Left hindlimb (tissue), 1 donor: ENCODE data around the gene KCNK4.

Experiments used
- DNase-seq: peaks from one replicate; pipeline ENCODE4 v3.0.0-alpha.2; 2018

Gene KCNK4

DNA sequence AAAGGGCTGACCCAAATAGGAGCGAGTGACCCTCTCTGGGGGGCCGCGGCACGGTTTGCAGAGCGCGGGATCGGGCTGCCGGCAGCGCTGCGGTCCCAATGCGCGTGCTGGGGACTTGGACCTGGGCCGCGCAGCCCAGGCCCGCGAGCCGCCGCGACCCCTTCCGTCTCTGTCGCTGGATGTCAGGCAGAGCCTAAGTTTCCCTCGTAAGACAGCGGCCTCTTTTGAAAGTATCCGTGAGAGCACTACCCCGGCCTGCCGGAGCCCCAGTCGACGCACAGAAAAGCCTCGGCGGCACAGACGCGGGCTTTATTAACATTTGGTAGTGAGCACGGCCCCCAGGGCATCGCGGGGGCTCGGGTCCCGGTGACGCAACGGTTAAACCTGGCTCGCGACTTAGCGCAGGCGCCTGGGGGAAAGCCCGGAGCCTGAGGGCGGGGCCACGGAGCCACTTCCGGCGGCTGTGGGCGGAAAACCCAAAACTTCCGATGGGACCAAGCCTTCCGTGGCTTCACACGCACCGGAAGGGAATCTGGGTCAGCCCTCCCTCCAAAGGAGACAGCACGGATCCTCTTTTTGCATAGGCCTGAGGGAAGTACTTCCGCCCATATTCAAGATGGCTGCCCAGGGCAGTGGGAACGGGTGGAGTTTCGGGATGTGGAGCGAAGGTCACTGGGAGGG is 21.4 kb upstream of the KCNK4 start:
- DNase-seq: peak; percentile 99

DNA sequence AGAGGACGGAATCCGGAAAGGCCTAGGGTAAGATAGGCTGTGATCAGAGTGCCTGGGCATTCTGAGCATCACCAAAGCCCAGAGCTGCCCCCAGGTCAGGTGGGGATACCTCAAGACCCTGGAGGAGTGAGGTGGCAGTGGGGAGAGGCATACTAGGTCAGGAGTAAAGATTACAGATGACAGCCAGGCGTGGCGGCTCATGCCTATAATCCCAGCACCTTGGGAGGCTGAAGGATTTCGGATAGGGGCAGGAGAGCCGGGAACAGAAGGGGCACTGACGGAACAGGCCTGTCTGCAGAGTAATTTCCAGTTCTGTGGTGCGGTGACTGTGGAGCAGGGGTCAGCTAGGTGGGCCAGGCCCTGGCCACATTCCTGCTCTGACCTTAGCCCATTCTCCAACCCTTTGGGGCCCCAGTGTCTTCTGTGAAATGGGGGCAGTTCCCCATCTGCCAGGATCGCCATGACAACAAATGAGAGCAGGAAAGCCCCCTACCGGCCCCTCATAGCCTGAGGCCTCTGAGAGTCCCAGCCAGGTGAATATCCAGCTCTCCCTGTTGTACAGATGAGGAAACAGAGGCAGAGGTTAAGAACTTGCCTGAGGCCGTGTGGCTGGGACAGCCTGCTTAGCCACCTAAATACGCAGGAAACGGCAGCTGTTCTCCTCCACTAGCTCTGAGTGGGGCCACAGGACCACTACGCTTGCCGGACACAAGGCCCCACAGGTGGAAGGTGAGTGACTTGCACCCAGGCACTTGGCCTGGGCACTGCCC is 15.9 kb upstream of the KCNK4 start:
- DNase-seq: peak; percentile 24

DNA sequence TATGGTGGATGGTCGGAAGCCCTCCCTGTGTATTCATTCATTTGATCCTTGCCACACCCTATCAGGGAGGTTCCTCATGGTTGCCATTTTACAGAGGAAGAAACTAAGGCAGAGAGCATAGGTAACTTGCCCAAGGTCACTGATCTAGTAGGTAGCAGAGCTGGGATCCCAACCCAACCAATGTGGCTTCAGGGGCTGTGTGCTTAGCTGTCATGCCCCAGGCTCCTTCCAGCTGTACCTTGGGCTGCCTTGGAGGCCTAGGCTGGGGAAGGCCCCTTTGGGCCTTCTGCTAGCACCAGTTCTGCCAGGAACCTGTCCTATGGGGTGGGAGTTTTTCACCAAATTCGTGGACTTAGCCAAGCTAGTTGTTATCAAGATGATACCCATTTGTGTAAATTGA is 15.3 kb upstream of the KCNK4 start:
- no peak for DNase-seq

DNA sequence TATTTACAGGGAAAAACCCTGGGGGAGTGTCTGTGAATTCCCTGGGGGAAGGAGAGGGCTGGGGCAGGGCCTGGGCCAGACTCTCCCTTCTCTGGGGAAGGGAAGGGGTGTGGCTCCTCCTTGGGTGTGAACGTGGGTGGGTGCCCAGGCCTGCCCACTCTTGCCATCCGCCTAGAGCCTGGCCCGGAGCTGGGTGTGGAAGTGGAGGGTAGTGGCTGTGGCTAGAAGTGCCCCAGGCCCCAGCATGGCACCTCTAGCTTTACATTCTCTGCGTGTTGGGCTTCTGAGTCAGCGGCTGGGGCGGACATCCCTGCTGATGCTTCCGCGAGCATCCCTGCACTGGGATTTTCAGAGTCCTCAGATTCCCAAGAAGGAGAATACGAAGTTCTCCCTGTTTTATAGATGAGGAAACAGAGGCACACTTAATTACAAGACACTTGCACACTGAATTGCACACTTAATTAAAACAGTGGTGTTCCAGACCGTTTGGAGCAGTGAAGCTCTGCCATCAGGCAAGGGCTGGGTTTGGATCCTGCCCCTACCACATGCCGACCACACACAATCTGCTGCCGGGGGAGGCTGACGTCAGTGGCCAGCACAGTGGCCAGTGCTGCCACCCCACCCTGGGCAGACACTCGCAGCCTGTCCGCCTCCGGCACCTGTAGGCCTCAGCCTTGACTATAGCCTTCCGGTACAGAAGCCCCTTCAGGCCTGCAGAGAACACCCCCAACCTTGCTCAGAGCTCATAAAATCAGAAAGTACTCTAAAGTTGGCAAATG is 14.3 kb upstream of the KCNK4 start:
- peak; percentile 22 for DNase-seq

DNA sequence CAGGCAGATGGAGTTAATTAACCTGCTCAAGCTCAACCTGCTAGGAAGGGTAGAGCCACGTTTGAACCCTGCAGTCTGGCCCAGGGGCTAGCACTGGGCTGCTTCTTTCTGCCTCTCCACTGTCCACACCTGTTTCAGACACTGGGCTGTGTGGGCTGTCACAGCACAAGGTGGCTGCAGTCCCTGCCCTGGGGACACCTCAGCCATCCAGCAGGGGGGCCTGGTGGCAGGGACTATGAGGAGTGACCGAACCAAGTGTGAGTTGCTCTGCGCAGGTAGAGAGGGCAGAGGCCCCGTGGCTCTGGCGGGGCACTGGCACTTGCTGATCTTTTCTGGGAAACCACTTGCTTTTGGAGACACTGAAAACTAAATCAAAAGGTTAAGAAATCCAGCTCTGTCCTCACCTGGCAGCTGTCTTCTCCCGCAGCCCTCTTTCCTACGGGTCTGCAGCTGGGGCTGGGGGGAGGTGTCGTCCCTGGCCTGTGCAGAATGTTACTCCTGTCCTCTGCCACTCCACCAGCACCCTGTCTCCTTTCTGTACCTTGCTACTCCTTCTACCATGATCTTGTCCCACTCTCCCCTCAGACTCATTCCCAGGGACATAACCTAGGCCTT is 12.4 kb upstream of the KCNK4 start:
- no peak for DNase-seq

DNA sequence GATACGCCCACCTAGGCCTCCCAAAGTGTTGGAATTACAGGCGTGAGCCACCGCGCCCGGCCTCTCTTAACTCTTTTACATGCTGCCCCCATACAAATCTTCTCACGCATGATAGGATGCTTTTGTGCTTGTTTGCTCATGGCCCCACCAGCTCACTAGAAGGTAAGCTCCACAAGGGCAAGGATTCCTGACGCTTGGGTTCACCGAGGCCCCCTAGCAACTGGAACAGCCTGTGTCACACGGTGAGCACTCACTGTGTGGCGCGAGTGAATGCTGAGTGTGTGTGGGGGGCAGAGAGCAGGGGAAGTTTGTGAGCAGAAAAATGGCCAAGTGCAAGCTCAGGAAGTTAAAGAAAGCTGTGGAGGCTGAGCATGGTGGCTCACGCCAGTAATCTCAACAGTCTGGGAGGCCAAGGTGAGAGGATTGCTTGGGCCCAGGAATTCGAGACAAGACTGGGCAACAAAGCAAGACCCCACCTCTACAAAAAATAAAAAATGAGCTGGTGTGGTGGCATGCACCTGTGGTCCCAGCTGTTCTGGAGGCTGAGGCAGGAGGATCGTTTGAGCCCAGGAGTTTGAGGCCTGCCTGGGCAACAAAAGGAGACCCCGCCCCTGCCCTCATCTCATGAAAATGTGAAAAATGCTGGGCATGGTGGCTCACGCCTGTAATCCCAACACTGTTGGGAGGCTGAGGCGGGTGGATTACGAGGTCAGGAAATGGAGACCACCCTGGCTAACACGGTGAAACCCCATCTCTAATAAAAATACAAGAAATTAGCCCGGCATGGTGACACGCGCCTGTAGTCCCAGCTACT is 8.9 kb upstream of the KCNK4 start:
- DNase-seq: no peak

DNA sequence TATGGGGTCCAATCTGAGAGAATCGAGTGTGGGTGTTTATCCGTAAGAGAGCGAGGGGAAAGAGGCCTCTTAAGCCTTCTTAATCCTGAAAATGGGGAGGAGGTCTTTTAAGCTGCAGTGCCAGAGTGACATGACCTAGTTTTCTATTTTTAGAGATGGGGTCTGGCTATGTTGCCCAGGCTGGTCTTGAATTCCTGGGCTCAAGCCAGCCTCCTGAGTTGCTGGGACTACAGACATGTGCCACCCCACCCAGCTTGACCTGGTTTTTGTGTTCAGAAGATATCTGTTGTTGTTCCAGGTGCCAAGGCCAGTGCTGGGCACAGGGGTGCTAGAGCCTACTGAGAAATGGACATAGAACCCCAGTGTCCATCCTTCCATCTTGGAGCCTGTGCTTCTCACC is 8.0 kb upstream of the KCNK4 start:
- DNase-seq: no peak

DNA sequence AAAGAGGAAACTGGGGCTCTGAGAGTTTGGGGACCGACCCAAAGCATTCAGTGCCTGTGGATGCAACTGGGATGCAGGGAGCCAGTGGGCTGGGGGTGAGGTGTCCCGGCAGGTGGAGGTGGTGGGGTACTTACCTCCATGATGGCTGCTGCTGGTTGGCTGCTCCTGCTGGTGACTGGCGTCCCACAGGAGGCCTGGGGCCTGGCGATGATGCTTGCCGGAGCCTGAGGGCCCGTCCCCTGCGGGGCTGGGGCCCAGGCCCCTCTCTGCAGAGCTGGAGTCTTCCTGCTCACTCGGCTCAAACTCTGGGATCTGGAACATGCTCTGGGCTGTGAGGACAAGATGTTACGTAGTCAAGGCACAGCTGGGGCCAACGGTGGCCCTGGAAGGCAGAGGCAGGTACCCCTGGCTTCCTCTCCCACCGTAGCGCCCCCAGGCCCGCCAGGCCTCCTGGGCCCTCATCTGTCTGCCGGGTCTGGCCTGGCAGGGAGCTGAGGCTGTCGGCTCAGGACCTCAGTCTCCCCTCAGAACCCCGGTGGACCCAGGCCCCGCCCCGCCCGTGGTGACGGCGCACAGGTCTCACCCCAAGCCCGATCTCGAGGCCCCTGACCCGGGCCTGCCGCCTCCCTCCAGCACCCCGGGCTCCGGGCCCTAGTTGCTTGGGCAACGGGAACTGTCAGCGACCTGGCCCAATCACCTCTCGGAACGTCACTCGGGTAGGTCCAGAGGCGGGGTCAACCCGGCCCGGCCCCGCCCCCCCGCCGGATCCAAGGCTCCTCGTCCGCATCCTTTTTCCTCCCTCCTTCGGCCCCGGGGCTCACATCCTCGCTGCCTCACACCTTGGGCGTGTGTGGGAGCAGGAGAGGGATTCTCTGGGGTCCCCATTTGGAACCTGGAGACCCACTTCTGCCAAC is 6.8 kb upstream of the KCNK4 start, which contains the start of gene BAD:
Gene BAD, minus strand, starts transcription at position 618 of the 914 bp plus-strand sequence. Its CDS starts 297 bp downstream, at position 321.
- DNase-seq: peak; percentile 96

DNA sequence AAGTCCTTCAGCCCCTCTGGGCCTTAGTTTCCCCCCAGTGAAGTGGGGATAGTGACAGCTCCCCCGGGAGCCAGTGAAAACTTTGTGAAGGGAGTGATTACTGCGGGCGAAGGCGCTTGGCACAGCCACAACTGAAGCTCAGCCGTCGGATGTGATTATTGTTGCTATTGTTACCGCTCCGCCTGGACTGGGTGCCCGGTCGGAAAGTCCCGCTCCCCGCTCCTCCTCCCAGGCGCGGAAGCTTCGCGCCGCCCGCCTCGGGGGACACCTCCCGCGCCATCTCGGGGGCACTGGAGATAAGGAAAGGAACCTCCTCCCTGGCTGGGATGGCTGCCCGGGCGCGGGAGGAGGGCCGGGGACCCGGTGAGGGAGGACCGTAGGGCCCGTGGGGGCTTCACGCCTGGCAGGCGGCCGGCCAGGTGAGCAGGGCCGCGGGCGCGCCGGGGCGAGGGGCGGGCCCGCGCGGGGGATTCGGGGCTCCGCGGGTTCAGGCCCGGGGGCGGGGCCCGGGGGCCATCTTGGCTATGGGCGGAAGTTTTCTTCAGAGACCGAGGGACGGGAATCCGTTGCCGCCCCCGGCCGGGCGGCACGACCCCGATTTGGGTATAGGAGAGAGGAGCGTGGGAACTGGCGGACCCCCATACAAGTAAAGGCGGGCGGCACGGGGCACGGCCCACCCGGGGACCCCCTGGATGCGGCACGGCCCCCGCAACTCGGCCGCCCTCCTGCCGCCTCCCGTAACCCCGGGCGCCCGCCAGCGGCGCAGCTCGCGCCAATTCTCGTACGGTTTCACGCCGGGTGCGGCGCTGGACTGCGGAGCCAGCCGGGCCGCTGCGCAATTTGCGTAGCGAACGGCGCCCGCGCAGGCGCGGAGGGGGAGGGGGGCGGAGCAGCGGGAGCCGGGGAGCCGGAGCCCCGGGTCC is 5.9 kb upstream of the KCNK4 start, which contains the start of gene GPR137:
Gene GPR137, plus strand, starts transcription at position 887 of the 923 bp plus-strand sequence. CDS start 677 bp downstream, outside the sequence.
- DNase-seq: peak; percentile 91

DNA sequence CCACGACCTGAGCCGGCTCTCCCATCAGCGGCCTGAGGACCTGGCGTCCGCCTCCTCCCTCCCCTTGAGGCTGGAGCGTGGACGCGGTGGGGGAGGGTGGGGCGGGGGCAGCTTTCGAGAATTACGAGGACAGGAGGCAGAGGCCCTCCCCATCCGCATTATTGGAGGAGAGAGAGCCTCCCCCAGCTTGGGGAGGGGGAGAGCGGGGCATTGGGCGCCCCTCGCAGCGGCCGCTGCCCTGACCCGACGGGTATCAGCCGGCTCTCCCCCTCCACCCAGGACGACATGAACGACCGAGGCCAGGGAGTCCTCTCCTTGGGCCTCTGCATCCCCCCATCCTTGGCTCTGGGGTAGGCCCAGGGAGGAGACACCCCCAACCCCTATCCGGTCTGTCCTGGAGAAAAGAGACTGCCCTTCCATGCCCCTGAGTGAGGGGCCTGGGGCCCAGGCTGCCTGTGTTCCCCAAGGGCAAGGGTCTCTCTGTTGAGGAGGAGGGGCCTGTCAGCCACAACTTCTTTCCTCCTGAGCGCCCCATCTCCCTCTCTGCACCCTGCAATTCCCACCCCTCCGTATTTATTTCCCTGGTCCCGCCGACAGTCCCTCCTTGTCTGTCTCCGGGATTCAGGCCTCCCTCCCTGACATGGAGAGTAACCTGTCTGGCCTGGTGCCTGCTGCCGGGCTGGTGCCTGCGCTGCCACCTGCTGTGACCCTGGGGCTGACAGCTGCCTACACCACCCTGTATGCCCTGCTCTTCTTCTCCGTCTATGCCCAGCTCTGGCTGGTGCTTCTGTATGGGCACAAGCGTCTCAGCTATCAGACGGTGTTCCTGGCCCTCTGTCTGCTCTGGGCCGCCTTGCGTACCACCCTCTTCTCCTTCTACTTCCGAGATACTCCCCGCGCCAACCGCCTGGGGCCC is 5.0 kb upstream of the KCNK4 start:
- DNase-seq: no peak

DNA sequence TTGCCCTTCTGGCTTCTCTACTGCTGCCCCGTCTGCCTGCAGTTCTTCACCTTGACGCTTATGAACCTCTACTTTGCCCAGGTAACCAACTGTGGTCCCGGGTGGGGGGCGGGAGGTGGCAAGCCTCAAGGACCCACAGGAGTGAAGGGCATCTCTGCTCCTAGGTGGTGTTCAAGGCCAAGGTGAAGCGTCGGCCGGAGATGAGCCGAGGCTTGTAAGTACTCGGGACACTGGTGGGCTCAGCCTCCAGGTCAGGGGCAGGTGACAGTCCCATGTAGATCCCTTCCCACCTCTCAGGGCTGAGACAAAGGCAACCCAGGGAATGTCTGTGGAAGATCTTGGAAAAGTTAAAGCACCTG is 4.3 kb upstream of the KCNK4 start:
- no peak for DNase-seq

DNA sequence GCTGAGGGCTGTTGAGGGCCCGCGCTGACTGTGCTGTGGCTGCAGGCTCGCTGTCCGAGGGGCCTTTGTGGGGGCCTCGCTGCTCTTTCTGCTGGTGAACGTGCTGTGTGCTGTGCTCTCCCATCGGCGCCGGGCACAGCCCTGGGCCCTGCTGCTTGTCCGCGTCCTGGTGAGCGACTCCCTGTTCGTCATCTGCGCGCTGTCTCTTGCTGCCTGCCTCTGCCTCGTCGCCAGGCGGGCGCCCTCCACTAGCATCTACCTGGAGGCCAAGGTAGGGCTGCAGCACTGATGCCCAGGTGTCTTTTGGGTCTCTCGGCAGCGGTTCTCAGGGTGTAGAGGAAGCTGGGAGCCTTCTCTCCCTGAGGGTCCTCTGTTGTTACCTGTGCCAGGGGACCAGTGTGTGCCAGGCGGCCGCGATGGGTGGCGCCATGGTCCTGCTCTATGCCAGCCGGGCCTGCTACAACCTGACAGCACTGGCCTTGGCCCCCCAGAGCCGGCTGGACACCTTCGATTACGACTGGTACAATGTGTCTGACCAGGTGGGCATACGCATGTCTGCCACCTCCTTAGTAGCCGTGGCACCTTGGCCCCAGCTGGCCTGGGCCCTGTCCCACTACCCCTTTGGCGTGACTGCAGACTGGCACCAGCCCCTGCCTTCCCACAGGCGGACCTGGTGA is 3.3 kb upstream of the KCNK4 start:
- DNase-seq: no peak

DNA sequence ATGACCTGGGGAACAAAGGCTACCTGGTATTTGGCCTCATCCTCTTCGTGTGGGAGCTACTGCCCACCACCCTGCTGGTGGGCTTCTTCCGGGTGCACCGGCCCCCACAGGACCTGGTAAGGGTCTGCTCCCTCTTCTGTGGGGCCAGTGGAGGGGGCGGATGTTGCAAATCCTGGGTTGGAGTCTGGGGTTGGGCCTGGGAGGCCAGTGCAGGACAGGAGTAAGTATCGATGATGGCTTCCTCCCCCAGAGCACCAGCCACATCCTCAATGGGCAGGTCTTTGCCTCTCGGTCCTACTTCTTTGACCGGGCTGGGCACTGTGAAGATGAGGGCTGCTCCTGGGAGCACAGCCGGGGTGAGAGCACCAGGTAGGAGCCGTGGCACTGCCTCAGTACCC is 2.8 kb upstream of the KCNK4 start:
- DNase-seq: no peak

DNA sequence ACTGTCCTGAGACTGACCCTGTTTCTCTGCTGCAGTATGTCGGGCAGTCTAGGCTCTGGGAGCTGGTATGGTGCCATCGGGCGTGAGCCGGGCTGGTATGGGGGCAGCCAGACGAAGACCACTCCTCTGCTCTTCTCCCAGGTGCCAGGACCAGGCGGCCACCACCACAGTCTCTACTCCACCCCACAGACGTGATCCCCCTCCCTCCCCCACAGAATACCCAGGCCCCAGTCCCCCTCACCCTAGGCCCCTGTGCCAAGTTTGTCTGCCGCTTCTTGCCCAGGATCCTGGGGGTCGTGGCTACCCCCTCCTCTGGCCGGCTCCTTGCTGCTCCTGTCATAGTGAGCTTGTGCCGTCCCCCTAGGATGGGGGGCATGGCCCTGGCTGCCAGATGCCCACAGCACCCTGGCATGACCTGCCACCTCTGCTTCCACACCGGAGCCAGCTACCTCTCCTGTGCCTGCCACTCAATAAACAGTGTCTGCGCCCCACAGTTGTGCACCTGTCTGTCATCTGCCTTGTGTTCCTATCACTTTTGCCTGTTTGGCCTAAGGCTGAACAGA is 2.0 kb upstream of the KCNK4 start:
- no peak for DNase-seq

DNA sequence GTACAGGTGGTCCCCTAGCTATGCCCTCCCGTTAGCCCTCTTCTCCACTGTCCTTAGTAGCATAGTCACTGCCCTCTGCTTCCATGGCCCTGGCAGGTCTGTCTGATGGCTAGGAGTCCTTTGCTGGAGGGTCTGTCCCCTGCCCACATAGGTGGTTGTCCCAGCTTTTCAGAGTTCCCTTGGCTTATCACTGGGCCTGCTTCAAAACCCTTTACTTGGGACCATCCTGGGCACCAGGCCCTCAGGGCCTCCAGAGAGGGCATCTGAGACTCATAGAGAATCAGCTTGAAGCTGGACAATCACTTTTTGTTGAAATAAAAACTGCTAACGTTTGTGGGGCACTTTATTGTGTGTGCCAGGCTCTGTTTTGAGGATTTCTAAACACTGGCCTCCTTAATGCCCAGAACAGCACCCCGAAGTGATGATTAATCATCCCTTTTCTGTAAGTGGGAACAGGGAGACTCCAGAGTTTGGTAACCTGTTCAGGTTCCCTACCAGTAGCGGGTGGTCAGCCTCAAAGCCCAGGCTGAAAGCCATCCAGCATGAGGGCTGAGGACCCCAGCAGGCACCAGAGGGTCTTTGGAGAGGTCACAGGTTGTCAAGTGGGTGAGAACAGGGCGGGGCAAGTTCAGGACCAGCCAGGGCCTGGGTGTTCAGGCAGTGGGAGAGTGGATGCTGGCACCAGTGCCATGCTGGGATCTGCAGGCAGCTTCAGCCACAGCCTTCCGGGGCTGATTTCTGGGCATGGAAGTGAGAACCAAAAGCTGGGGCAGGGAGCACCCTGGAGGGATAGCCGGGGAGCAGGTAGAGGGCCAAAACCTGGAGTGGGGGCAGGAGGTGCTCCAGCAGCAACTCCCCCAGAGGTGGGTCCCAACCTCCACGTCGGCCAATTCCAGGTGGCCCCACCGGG is 495 bp upstream of the KCNK4 start:
- no peak for DNase-seq

DNA sequence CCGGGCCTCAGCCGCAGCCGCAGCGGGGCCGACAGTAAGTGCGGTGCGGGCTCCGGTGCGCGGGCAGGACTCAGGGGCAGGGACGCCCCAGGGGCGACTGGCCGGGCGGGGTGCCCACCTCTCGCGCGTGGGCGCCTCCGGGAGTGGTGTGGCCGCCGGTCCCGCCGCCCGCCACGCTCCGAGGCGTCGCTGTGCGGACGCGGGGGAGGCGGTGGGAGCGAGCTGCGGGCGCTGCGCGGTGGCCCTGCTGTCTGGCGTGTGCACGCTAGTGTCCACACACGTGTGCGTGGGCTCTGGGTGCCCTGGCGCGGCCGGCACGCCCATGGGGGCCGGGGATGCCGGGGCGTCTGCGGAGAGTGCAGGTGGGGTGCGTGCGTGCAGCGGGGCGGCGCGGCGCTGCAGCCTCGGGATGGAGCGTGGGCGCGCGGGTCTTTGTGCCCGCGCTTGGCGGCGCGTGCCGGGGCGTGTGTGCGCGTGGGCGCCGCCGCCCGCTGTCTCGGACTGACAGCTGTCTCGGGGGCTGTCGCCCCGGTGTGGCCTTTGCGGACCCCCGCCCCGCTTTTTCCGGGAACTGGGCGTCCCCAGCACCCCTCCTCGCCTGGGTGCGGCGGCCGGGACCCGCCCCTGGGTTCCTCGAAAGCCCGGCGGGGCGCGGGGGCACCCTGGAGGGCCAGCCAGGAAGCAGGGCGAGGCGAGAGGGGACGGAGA is 804 bp downstream of the KCNK4 start:
- DNase-seq: no peak
